GM18498 (cell line): ENCODE data around the gene FSIP1.

ENCODE experiments used
- ATAC-seq: cut with Tn5 transposase; IDR thresholded peaks from one replicate; pipeline ENCODE4 v1.9.1; 2021; ENCODE audit warnings: mild to moderate bottlenecking, moderate library complexity; ENCODE audit not compliant: unreplicated experiment

The FSIP1 gene

DNA sequence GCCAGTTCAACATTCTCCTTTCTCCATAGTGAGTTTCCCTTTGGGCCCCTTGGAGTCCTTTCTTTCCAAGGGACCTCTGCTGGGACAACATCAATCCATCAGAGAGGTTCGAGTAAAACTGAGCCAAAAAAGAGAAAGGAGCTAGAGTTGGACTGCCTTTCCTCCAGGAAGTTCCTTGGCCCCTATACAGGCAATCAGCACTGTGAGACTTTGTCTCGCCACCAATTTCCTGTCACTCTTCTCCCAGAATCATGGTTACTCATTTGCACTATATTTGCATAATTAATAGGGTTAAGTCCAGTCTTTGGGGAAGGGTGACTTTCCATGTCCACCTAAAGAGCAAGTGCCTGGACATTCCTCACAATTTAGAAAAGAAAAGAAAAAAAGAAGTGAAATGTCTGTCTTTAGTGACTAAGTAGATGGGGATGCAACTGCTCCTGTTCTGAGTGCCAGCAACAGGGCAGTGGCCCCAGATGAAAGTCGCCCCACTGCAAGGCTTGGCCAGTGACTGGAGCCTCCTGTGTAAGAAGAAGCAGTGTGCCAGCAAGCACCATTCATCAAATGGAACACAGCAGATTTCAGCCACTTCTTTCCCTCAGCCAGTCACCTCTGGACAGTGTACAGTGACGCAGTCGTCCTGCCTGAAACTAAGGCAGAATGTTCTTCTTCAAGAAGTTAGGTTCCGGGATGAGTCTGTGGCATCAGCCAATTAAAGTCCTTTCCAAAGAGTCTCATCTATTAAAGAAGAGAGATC is 91.6 kb downstream of the FSIP1 start:
- ATAC-seq: no peak

DNA sequence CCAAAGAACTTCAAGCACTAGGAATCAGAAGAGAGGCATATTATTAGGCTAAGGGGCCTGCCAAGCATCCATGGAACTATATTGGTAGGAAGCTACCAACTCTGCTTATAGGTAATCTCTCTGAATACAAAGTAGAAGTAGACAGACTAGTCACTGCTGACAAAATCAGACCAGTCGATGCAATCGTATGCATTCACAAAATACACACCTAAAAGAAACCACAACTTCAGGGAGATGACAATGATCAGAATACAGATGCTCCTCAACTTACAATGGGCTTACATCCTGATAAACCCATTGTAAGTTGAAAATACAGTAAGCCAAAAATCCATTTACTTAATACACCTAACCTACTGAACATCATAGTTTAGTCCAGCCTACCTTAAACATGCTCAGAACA is 94.7 kb downstream of the FSIP1 start:
- no peak for ATAC-seq

DNA sequence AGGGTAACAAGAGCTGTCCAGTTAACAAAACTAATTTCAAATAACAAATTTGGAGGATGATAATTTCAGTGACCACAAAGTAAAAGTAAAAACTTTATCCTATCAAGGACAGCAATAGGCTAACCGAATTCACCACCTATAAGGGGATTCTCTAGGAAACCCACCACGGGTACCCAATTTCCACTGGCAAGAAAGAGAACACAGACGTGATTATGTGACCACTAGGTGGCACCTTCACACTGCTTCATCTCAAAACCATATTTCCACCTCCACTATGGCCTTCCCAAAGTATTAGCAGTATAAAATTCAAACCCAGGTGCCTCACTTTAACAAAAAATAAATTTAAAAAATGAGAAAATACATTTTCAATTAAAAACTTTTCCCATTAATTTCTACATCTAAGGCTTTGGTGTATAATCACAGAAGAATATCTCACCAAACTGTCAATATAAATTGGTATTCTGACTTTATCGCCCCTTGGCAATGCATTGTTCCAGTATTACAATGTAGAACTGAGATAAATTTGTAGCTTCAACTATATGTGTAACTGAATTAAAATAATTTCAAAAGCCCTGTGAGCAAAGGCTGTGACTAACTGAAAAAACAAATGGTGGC is 96.5 kb downstream of the FSIP1 start:
- ATAC-seq: no peak

DNA sequence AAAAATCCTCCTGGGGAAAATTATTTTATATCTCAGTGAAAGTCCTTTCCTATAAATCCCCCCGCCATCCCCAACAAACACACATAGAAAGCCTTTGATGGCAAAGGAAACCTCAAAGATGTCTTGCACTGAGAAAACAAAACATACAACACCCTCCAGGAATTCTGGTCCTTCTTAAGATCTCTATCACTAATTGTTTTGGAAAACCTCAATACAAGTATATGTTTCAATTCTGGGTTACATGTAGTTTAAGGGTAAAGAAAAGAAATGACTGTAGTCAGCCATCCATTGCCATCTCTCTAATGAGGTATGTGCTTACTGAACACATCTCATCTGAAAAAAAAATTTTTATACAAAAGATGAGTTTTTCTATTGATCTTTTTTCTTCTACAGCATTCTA is 97.3 kb downstream of the FSIP1 start:
- ATAC-seq: no peak

DNA sequence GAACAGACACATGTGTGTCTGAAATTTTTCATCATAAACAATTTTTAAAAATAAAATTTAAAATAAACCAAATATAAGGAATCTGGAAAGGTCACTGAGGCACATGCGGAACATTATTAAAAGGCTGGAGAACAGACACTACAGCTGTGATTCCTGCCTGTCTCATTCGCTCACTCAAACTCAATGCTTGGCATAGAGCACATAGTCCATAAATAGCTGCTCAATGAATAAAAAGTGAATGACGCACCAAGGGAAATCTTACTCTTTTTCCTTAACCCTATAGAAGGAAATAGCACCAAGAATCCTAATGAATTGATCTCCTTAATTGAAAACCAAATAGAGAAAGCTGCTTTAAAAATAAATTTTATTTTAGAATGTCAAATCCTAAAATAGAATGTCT is 98.4 kb downstream of the FSIP1 start:
- ATAC-seq: no peak

DNA sequence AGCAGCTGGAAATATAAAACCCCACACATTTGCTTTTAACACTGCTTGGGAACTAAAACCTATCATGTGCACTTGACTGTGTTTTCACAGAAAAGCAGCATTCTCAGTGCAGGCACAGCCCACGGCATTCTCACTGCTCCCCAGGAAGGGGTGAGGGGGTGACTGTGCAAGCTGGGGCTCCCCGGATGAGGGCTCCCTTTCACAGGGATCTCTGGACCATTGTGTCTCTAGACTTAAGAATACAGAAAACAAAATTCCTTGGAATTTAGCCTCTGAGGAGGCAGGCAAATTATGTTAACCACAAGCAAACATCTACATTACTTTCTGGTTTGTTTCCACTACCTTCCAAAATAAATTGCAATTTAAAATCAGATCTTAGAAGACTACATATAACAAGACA is 100.3 kb downstream of the FSIP1 start:
- ATAC-seq: no peak

DNA sequence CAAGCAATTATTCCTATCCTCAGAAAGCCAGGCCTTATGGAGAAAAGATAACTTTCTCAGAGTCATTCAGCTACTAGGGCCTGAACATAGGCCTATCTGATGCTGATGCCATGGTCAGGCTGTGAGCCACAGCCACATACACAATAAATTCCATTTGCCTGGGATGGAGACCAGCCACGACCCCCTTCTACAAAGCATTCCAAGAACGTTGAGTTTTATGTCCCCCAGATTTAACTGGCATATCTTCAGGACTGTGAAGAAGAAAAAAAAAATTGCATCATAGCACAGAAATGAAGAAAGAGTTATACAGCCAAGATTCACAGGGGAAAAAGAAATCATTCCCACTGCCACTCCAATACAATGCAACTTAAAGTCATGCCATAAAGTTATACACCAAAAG is 101.8 kb downstream of the FSIP1 start:
- ATAC-seq: no peak

DNA sequence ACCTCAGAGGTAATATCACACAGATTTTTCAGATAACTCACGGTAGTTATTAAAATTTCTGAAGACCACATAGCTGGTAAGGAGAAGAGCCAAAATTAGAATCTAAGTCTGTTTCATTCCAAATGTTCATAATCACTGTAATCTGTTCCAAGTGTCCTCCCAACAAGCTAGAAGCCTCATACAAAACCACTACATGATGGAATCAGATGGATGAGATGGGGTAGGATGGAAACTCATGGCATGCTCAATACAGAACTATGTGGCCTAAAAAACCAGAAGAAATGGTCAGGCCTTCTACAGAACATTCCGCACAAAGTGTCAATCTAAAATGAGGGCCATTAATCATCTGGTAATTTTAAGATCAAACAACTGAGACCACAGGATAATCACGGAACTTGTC is 110.0 kb downstream of the FSIP1 start:
- no peak for ATAC-seq

DNA sequence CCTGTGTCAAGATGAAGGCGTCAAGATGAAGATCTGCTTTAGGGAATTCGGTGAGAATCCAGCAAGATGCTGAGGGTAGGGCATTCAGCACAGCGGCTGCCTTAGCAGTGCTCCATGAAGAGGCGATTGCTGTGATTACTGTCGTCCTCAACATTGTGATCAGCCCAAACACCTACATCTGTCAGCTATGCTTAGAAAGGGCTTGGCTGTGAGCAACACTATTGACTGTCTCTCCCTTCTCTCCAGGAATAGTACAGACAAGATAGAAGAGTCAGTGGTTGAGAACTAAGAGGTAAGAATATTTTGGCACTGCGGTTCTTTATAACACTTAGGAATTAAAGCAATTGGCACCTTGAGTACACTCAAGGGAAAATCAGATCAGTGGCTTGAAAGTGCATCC is 110.5 kb downstream of the FSIP1 start:
- no peak for ATAC-seq

DNA sequence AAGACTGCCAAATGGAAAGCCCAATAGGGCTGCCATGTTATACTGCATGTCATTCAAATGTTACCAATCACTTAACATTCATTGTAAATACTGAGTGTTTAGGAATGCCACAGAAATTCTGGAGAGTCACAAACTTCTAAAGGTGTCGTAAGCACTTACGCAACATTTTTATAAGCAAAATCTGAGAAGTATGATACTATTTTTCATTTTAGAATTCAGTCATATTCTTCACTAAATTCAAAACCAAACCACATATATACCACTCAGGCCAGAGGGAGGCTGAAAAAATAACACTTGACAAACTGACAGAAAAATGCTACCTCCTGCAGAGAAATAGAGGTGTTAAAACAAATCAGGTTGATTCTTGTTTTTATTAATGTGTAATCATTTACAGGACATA is 112.0 kb downstream of the FSIP1 start:
- ATAC-seq: no peak

DNA sequence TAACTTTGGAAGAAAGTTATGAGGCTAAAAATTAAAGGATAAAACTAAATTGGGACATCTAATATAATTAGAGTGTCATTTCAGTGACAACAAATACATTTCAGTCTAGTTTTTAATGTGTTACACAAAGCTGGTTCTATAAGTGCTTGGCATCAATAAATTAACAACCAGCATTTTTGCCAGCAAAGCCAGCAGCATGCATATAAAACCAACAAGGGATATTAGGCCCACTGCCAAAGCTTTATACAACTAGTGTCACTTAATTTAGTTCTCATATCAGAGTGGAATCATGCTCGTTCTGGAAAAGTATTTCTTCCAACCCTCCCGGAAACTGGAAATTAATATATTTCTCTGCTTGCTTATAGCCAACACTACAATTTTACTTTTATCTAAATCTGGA is 113.0 kb downstream of the FSIP1 start:
- no peak for ATAC-seq

DNA sequence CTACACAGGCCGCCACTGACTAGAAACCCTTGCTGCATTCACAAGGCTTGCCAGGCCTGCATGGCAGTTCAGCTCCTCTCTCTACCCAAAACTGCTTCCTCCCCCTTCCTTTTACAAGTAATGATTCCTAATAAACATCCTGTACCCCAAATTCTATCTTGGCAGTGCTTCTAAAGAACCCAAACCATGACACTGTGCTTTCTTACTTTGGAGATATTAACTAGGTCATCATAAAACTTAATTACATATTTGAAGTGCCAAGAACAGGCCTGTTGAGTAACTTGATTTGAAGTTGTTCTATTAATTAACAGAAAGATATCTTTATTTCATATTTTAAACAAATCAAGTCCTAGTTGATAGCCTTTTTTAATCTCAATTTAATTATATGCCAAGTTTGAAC is 113.4 kb downstream of the FSIP1 start:
- no peak for ATAC-seq

DNA sequence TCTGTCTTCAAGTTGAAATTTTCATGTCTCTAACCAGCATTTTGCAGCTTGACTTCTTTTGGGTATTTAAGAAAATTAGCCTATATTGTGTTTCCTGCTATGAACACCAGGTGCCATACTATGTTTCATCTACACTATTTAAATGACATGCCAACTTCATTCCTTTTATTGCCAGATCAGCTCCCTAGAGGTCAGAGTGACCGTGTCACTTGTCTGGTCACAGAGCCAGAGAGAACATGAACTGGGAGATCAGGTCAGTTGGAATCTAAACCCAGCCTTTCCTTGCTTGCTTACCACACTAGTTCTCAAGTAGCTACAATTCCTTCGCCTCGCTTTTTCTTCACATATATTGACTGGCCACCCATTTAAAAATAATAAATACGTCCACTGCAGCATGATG is 114.2 kb downstream of the FSIP1 start:
- no peak for ATAC-seq

DNA sequence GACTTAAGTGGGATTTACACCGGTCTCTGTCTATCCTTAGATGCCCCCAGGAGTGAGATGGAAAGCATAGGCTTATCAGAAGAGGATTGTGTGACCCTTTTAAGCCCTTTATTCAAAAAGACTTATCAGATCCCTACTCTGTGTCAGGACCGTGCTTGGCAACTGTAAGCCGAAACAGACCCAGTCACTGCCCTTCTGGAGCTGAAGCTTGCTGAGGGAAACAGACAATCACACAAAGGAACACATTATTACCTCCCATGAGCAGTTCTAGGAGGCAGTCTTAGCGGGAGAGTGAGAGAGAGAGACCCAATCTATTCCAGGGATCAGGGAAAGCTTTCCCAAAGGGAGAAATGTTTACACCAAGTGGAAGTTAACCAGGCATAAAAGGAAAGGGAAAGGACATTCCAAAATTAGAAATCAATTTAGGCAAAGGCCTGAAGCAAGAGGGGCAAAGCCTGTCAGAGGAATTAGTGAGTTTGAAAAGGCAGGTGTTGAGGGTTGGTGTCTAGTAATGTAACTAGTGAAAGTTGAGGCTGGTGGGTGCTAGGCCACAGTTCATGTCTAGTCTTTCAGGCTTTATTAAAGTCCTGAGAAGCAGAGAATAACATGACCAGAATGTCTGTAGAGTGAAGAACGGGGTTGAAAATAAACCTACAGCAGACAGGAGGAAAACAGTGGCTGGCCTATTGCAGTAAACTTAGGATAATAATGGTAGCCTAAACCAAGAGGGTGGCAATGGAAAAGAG is 115.1 kb downstream of the FSIP1 start:
- ATAC-seq: no peak

DNA sequence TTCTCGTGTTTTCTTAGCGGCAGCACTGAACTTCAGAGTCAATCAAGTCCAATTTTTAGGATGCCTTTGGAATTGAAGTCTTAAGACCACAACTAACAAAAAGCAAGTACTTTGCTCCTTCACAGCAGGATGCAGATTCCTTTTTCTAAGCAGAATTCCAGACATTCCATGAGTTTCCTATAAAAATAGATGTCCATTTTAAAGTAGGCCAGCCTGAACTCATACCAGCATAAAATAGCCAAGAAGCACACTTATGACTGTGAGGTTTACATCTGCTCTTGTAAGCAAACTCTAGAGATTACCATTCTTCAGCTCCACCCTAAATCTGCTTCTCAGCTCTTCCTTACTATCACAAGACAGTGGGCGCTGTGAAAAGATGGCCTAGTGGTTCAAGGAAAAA is 116.0 kb downstream of the FSIP1 start:
- no peak for ATAC-seq

DNA sequence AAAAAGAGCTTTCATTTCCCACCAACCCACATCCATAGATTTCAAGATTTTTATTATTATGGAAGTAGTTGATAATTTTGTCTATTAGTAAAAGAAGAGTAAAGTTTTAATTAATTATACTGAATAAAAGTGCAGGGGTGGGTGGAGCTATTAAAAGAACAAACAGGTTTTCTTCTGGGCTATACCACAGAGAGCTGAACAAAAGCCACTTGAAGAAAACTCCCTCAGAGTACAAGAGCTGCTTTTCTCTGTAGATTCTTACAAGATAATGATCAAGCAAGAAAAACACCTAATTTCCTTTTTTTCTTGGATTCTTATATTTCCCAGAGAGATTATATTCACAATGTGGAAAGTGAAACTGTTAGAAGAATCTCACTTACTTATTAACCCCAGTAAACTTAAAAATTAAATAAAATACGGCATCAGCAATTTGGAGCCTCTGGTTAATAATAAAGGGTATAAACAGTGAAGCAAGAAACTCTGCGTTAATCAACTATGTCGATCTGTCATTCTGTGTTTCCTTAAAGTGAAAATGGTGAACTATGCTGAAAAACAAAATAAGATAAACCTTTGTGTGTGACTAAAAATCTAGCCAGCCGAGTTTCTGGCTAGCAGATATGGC is 116.9 kb downstream of the FSIP1 start:
- ATAC-seq: no peak

DNA sequence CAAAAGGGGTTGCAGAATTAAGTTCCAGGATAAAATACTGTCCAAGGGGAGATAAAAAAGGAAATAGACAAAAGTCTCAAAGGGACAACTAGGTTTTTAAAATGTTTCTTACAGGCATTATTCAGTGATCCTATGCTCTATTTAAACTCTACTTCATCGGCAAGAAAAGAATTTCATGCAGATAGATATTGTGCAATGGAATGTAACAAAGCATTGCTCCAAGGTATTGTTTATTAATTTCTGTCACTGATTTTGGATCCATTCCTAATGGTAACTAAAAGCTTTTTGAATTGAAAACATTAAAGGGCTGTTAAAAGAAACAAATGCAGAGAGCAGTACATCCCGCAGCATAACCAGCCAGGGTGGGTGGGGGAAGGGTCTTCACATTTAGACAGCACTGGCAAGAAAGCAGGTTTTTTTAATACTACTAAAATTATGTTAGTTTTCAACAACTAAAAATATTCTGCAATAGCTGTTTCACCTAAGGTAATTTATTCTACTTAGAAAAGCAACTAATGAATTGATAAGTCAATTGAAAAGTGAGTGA is 118.9 kb downstream of the FSIP1 start:
- ATAC-seq: no peak

DNA sequence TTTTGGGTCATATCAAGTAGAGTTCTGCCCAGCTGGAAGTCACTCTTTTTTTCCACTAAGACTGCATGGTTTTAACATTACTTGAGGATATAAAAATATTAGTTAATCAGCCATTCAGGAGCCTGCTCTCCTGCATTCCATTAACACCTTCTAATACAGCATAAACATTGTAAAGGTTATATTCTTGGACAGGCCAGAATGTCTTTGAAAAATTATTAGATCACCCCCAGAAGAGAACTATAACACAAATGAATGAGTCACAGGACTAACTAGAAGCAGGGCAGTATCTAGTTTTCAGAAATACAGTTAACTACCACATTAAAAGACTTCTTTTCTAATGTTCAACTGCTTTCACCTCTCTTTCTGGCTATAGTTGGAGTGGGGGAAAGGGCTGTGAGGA is 120.9 kb downstream of the FSIP1 start:
- no peak for ATAC-seq

DNA sequence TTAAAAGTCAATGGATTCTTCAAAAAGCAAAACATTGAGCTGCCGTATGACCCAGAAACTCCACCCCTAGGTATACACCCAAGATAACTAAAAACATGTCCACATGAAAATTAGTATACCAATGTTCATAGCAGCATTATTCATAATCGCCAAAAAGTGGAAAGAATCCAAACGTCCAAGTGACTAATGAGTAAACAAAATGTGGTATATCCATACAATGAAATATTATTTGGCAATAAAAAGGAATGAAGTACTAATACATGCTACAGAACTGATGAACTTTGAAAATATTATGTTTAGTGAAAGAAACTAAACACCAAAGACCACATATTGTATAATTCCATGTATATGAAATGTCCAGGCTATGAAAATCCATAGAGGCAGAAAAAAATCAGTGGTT is 123.9 kb downstream of the FSIP1 start:
- ATAC-seq: no peak

DNA sequence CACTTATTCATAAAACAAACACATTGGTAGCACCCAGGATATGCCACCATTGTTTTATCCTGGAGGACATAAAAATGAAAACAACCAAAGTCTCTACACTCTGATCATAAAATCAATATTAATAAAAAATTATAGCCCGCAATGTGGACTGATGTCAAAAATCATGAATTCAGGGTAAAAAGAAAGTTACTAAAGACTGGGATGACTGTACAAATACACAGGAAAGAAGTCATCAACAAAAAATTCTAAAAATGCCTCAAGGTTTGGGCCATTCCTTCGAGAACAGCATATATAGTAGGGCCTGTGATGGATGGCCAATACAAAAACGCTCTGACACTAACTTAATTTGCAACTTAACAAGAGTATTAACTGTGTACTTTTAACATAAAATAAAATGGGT is 125.0 kb downstream of the FSIP1 start:
- ATAC-seq: no peak

DNA sequence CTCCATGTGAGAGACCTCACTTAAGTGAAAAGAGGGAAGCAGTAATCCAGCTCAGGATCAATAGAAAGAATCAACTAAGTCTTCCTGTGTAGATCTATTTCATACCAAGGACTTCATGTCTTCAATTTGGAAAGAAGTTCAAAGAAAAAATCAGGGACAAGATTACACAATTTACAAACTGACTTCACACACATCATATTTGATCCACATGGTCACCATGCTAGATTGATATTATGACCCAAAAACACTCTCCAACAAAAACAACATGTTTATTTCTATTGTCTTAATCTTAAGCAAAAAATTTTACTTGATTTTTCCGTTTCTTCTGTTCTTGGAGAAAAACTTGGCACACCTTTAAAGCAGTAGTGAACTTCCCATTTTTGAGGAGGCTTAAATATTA is 125.5 kb downstream of the FSIP1 start:
- ATAC-seq: no peak

DNA sequence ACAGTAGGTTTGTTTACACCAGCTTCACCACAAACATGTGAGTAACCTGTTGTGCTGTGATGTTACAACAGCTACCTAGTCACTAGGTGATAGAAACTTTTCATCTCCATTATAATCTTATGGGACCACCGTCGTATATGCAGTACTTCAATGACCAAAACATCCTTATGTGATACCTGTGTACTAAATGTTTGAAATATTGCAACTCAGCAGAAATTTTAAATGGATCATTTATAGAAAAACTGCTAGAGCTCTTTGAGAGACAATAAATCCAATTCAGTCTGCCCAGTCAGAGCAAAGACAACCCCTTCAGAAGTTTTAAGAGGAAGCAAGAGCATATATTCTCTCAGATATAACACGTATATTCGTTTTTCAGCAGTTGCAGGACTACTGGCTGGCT is 128.3 kb downstream of the FSIP1 start:
- ATAC-seq: no peak
